NB4 (cell line): ENCODE measurements around the gene MMP19.
"Not testable (repeated sequence)": the region's sequence is repeated elsewhere in the genome, so short reads cannot be mapped to it uniquely, and the experiment has no call there.

Experiments
- DNase-seq: peaks from one replicate; pipeline ENCODE4 v3.0.0; 2010; ENCODE audit warnings: low read depth
- H3K4me3 ChIP-seq: one replicate; pipeline ENCODE4 v1.5.1; 2011; ENCODE audit warnings: mild to moderate bottlenecking, low read depth, low read length, moderate library complexity
- CTCF ChIP-seq: IDR thresholded peaks from one replicate; pipeline ENCODE4 v1.5.1; 2012; ENCODE audit warnings: low read depth, low read length
- MAX ChIP-seq: IDR thresholded peaks from 2 replicates; pipeline ENCODE4 v1.6.1; 2011; ENCODE audit warnings: low read depth, low read length
- MYC ChIP-seq: IDR thresholded peaks from 2 replicates; pipeline ENCODE4 v1.6.1; 2011; ENCODE audit warnings: low read depth, low read length
- POLR2A ChIP-seq: IDR thresholded peaks from 2 replicates; pipeline ENCODE4 v1.6.1; 2011; ENCODE audit warnings: mild to moderate bottlenecking; ENCODE audit not compliant: insufficient read length; ENCODE audit errors: extremely low read depth

MMP19 gene

DNA sequence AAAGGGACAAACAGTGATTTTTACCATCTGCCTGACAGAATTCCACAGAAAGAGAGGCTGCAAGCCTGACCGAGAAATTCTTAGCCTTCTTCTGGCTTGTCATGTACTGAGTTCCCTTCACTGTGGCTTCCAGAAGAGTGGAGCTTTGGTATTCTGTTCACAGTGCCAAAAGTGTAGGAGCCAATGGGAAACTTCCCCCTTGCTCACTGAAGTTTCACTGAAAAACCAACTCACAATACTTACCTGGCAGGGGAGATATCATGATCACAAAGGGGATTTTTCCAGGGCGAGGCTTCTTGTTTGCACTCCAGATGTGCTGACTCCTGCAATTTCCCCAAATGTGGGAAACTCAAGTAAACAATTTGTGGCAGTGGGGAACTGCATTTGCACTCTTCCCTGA lies 31.7 kb upstream of the MMP19 start:
- no peak overlapping the region for H3K4me3 ChIP-seq
- no peak for DNase-seq
- TF ChIP-seq MAX (no peak), MYC (no peak), CTCF (no peak), POLR2A (no peak)

DNA sequence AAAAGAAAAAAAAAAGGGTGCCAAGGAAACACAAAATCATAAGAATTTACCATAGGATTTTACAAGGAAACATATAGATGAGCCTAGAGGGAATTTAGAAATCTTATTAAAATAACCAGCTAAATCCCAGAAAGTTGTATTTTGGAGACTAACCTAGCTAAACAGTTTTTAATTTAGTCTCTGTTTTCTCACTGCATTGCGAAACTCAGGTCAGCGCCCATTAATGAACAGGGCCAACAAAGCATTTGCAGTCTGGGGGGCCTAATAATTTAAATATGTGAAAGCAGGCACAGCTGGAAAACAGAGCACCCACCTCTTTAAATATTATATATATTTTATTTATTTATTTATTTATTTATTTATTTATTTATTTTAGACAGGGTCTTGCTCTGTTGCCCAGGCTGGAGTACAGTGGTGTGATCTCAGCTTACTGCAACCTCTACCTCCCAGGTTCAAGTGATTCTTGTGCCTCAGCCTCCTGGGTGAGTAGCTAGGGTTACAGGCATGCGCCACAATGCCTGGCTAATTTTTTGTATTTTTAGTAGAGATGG lies 23.8 kb upstream of the MMP19 start:
- not testable (repeated sequence) for H3K4me3 ChIP-seq, DNase-seq

GRCh38 chr12:55865327-55865726 lies 22.6 kb upstream of the MMP19 start:
- DNase-seq, result no peak
- TF ChIP-seq CTCF, result no peak
- no peak for TF ChIP-seq MYC
- no peak for TF ChIP-seq MAX
- TF ChIP-seq POLR2A, result no peak
- no peak overlapping the region for H3K4me3 ChIP-seq

DNA sequence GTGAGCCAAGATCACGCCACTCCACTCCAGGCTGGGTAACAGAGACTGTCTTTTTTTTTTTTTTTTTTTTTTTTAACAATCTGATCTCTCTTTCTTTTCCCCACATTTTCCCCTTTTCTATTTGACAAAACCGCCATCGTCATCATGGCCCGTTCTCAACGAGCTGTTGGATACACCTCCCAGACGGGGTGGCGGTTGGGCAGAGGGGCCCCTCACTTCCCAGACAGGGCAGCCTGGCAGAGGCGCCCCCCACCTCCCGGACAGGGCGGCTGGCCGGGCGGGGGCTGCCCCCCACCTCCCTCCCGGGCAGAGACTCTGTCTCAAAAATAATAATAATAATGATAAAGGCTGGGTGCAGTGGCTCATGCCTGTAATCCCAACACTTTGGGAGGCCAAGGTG lies 20.2 kb upstream of the MMP19 start:
- H3K4me3 ChIP-seq, DNase-seq: not testable (repeated sequence)

DNA sequence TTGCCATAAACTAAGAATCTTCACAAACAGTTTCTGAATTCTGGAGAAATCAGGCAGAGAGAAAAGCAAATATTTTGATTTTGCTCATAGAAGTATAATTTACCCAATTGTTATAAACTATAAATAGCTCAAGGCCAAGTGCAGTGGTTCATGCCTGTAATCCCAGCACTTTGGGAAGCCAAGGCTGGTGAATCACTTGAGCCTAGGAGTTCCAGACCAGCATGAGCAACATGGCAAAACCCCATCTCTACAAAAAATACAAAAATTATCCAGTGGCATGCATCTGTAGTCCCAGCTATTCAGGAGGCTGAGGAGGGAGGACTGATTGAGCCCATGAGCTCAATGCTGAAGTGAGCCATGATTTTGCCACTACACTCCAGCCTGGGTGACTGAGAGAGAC lies 19.6 kb upstream of the MMP19 start:
- TF ChIP-seq MYC (no peak), MAX (no peak), CTCF (no peak), POLR2A (no peak)
- H3K4me3 ChIP-seq, result no peak overlapping the region
- DNase-seq, result no peak

DNA sequence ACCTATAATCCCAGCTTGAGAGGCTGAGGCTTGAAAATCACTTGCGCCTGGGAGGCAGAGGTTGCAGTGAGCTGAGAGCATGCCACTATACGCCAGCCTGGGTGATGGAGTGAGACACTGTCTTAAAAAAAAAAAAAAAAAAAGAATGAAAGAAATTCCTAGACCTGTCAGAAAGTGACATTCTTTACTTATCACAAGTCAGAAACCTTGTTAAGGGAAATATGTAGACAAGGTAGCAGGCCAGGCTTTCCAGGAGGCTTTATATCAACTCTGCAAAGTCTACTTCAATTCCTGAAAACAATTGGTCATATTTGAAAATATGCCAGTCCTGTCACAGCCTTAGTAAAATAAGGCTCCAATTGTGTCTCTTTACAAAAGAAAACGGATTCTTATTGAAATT lies 19.1 kb upstream of the MMP19 start:
- DNase-seq, result no peak
- no peak overlapping the region for H3K4me3 ChIP-seq
- TF ChIP-seq CTCF, result no peak
- TF ChIP-seq MAX, result no peak
- no peak for TF ChIP-seq MYC
- no peak for TF ChIP-seq POLR2A

DNA sequence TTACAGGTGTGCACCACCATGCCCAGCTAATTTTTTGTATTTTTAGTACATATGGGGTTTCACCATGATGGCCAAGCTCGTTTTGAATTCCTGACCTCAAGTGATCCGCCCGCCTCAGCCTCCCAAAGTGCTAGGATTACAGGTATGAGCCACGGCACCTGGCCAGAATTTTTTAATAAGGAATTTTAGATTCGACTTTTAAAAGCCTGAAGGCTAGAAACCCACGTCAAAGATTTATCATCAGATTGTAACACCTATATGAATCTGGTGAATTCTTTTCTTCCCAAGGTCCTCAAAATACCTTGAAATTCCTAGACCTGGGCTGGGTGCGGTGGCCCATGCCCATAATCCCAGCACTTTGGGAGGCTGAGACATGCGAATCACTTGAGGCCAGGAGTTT lies 18.7 kb upstream of the MMP19 start:
- TF ChIP-seq CTCF (no peak), MYC (no peak), MAX (no peak), POLR2A (no peak)
- H3K4me3 ChIP-seq, result no peak overlapping the region
- no peak for DNase-seq
